ENCODE data around the gene BTG4.

BTG4 gene

DNA sequence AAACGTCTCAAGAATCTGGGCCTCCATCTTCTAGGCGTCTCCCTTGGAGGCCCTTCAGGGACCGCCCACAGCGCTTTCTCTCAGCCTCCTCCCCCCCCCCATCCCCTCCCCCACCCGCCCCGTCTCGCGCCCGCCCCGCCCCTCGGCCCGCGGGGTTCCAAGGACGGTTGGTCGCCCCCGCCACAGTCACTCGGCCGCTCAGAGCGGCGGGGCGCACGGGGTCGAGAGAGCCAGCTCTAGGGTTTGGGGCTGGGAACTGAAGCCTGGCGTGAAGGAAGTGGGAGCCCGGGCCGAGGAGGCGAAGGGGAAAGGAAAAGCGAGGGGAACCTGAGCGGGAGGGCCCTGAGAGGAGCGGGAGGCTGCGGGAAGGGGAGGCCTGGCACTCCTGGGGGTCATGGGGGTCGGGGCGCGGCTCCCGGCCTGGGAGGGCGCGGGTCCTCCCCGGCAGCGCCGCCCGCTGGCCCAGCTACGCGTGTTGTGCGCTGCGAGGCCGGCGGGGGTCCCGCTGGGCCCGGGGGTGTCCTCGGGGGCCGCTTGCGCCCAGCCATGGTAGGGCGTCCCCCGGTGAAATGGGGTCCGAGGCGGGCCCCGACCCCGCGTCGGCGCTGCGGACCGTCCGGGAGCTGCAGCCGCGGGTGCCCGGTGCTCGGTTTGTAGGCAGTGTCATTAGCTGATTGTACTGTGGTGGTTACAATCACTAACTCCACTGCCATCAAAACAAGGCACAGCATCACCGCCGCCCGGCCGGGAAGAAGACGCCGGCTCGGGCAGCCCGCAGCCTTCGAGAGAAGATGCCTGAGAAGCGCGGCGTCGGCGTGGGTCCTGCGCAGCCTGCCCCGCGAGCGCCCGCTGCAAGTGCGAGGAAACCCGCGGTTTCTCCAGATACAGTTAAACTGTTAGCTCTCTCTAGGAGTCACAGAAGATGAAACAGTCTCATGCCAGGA lies at the start of gene BTG4:
Gene BTG4 (minus strand): TSS at position 91 of the 944 bp plus-strand sequence. CDS start 13,610 bp downstream, outside the sequence.
- DNase-seq (ENCODE audit: low read depth) = peak; percentile 42

DNA sequence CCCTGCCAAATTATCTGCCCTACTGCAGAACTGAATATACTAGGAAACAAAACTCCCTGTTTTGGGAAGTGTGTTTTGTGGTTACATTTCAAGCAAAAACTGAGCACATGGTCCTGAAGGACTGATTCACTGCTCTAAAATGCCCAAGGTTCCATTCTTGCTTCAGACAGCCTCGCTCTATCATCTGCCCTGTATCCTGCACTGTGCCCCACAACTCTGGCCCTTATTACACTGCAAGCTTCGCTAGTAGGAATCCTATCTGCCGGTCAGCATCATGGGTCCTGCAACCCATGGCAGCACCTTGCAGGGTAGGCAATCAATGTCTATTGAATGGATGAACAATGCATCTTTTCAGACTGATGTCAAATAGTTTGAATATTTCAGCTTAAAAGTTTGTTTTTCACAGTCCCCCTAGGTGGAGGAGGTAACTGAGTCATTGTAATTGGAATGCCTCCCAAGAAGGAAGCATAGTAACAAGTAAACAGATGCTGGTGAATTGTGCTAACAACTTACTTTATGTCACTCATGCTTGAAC lies 49.7 kb upstream of the BTG4 start:
- DNase-seq (ENCODE audit: low read depth) = peak; percentile 88

DNA sequence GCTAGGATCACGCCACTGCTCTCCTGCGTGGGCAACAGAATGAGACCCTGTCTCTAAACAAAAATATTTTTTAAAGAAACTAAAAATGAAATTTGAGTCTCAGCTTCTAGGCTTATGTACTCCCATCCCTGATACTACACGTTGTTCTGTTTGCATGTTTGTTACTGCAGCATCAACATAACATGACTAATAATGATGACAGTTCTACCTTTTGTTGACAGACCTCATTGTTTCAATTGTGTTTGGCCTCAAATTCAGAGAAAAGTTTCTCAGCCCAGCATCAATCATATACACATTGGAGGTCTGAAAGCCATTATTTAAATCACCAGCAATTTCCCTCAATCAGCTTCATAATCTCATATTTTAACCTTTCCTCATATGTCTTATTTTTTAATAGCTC lies 49.1 kb upstream of the BTG4 start:
- DNase-seq (ENCODE audit: low read depth) = no peak

- no peak for DNase-seq (ENCODE audit: low read depth)
Observed at GRCh38 chr11:111560800-111561199, 48.6 kb upstream of the BTG4 start.

GRCh38 chr11:111559800-111560464 lies 47.7 kb upstream of the BTG4 start:
- DNase-seq (ENCODE audit: low read depth) = no peak

- peak; percentile 99 for DNase-seq (ENCODE audit: low read depth)
Observed at GRCh38 chr11:111557425-111558111, 45.4 kb upstream of the BTG4 start.

DNA sequence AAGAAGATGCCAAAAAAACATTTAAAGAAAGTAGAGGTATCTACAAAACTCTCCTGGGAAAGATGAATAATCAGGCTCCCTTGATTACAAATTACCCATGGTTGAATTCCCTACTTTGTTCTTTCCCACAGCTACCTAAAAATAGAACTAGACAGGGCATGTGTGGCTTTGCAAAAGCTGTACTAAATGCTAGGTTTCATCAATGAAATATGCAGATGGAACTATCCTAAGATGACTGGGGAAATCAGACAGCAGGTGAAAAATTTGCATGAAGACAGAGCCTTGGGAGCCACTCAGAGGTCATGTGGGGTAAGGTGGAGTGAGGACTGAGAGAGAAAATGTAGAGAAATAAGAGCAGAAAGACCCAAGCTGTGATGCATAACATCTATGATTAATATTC lies 43.1 kb upstream of the BTG4 start:
- DNase-seq (ENCODE audit: low read depth) = peak; percentile 85

- no peak for DNase-seq (ENCODE audit: low read depth)
Observed at GRCh38 chr11:111554532-111554931, 42.3 kb upstream of the BTG4 start.

DNA sequence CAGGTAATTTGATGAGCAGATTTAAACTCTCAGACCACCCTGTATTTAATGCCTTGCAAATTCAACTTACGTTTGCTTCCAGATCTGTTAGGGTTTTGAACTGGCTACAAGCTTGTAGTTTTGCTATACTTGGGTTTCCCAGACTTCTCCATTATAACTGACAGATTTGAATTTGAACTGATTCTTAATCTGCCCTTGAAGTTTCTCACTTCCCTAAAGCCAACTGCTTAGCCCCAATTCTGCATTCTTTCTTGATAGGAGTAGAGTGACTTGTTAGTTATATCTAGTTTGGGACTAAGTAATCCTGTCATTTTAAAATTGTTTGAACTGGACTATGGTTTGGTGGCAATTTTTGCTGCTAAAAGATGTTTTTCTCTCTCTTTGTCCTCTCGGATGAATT lies 38.1 kb upstream of the BTG4 start:
- no peak for DNase-seq (ENCODE audit: low read depth)

DNA sequence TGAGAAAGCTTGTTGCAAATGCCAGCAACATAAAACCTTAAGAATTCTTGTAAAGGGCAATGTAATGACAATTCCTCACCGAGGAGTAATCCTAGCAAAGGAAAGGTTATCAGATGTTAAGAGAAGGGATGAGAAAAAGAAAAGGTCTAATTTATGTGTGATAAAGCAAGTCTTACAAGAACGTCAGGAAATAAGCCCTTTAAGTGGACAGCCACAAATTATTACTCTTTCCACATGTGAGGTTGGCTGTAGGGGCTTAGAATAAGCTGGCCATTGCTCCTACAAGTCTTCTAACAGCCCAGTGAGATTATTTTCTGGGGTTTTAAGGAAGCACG lies 37.6 kb upstream of the BTG4 start:
- peak; percentile 78 for DNase-seq (ENCODE audit: low read depth)

GRCh38 chr11:111549196-111549868 lies 37.1 kb upstream of the BTG4 start:
- DNase-seq (ENCODE audit: low read depth) = no peak

- DNase-seq (ENCODE audit: low read depth) = no peak
Observed at GRCh38 chr11:111548525-111548924, 36.3 kb upstream of the BTG4 start.

GRCh38 chr11:111542606-111543275 lies 30.6 kb upstream of the BTG4 start:
- no peak for DNase-seq (ENCODE audit: low read depth)

DNA sequence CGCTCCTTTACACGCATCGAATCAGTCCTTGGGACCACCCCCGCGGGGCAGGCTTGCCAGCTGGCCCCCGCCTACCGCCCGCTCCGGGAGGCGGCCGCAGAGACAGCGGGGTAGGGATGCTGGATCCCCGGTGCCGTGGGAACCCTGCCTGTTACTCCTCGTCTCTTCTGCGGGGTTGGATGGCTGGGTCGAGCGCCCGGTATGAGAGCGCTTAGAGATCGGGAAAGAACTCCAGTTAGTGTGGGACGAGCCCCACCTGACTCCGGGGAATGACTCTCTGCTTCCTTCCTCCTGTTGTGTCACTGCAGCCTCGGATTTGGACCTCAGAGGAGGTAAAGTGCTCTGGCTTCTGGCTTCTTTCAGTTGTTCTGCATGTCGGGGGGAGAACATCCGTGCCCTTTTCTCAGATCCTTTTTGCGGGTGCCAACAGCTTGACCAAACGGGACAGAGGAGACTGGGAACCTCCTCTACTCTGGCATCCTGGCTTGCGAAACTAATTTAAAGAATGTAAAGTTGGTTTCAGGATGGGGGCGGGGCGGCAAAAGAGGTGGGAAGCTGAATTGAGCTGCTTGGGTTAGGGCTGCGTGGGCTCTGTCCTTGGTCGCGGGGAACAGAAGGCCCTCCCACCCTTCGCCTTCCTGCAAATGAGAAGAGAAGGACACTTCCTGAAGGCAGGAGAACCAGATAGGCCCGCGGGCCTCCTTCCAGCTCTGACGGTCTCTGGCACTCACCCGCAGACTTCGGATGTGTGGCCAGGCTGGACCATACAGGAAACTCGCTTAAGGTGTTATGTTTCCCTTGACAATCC lies 29.3 kb upstream of the BTG4 start:
- DNase-seq (ENCODE audit: low read depth) = peak; percentile 98

GRCh38 chr11:111540937-111541253 lies 28.7 kb upstream of the BTG4 start:
- no peak for DNase-seq (ENCODE audit: low read depth)

GRCh38 chr11:111540114-111540936 lies 28.1 kb upstream of the BTG4 start, which contains the start of gene LAYN:
Gene LAYN, plus strand, starts transcription at chr11:111540720. Its CDS starts 124 bp downstream, at chr11:111540844.
- peak; percentile 87 for DNase-seq (ENCODE audit: low read depth)

GRCh38 chr11:111539426-111540113 lies 27.4 kb upstream of the BTG4 start:
- no peak for DNase-seq (ENCODE audit: low read depth)

- peak; percentile 33 for DNase-seq (ENCODE audit: low read depth)
Observed at GRCh38 chr11:111538407-111539114, 26.4 kb upstream of the BTG4 start.

Measured in EH (cell line).